Rectal smooth muscle tissue (tissue), 1 donor: ENCODE data around the gene MZF1.

Source experiments
- H3K27ac ChIP-seq: one replicate; pipeline ENCODE4 v1.7.0; 2013; ENCODE audit warnings: low read depth, low read length, inconsistent platforms
- H3K27me3 ChIP-seq: one replicate; pipeline ENCODE4 v1.7.0; 2013; ENCODE audit warnings: low read length; ENCODE audit not compliant: control insufficient read depth, insufficient read depth
- H3K36me3 ChIP-seq: one replicate; pipeline ENCODE4 v1.7.0; 2013; ENCODE audit warnings: low read length; ENCODE audit not compliant: control insufficient read depth, insufficient read depth
- H3K4me1 ChIP-seq: one replicate; pipeline ENCODE4 v1.7.0; 2013; ENCODE audit warnings: low read length; ENCODE audit not compliant: control insufficient read depth, insufficient read depth
- H3K4me3 ChIP-seq: one replicate; pipeline ENCODE4 v1.7.0; 2013; ENCODE audit warnings: low read length
- H3K9ac ChIP-seq: one replicate; pipeline ENCODE4 v1.7.0; 2013; ENCODE audit warnings: low read length

The MZF1 gene

DNA sequence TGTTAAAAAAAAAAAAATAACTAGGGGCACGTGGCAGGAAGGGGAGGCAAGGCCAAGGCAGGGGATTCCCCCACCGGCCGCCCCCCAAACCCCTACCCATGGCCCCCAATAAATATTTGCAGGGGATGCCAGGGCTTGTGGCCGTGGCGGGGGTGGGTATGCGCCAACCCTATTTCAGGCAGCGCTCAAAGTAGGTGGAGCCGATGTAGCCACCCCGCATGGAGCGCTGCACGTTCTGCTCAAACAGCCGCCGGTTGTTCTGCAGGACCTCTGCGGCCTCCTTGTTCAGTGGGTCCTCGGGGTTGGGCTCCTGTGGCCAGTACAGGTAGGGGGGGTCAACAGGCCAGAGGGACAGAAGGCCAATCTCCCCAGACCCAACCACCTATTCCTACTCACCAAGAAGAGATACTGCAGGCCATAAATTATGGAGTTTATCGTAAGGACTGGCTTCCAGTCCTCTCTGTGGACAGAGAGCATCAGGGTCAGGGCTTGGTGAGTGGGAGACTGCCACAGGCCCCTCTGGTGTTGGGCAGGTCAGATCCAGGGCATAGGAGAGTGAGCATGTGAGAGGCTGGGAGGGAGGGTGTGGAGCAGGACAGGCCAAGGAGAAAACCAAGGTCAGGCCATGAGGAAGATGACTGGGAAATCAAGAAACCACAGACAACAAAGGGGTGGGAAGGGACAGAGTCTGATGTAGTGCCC is 17.1 kb downstream of the MZF1 start:
- peaks cover 19% of the 10 kb centered on the region for H3K36me3 ChIP-seq
- H3K9ac ChIP-seq: peak overlapping the region; percentile 38
- no peaks in the 10 kb centered on the region for H3K27me3 ChIP-seq
- H3K27ac ChIP-seq: no peak overlapping the region
- no peak overlapping the region for H3K4me3 ChIP-seq
- H3K4me1 ChIP-seq: peaks cover 17% of the 10 kb centered on the region

GRCh38 chr19:58555369-58555885 is 17.7 kb downstream of the MZF1 start:
- peaks cover 17% of the 10 kb centered on the region for H3K4me1 ChIP-seq
- no peaks in the 10 kb centered on the region for H3K27me3 ChIP-seq
- H3K4me3 ChIP-seq: peak overlapping the region; percentile 89
- peak overlapping the region; percentile 50 for H3K9ac ChIP-seq
- H3K36me3 ChIP-seq: peaks cover 25% of the 10 kb centered on the region
- peak overlapping the region; percentile 92 for H3K27ac ChIP-seq

- peaks cover 17% of the 10 kb centered on the region for H3K4me1 ChIP-seq
- H3K36me3 ChIP-seq: peaks cover 32% of the 10 kb centered on the region
- H3K9ac ChIP-seq: peak within 1 kb of the TSS; percentile 89
- peak within 1 kb of the TSS; percentile 89 for H3K4me3 ChIP-seq
- H3K27ac ChIP-seq: peak within 1 kb of the TSS; percentile 92
- no peaks in the 10 kb centered on the region for H3K27me3 ChIP-seq
Observed at GRCh38 chr19:58554494-58555368, 18.4 kb downstream of the MZF1 start, which contains the start of gene CHMP2A. TSS of gene CHMP2A (minus strand) at chr19:58555105. CDS start at chr19:58554212, 893 bp downstream.

DNA sequence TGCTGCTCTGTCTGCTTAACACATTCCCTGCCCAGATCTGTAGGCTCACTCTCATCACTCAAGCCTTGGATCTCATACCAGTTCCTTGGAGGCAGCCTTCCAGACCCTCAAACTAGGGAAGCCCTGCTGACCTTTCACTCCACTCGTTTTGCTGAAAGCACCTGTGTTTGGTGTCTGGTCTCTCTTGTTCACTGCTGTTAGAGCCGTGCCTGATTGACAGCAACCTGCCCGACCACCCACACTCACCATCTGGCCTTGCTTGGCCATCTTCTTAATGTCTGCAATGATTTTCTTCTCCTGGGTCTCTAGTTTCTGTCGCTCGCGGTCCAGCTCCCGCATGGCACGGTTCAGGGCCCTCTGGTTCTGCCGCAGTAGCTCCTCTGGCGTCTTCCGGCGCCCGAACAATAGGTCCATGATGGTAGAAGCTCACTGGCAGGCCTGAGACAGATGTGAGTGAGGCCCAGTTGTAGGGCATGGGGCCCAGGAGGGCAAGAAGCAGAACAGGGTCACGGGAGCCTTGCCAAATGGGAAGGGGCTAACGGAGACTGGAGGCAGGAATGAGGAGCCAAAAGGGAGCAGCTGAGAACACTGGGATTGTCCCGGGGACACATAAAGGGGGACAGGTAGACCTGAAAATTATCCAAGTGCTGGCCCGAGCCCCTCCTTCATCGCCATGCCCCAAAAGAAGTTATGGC is 19.2 kb downstream of the MZF1 start:
- Histone ChIP-seq H3K27ac (peak overlapping the region; percentile 92), H3K4me3 (peak overlapping the region; percentile 89), H3K27me3 (no peaks in the 10 kb centered on the region), H3K4me1 (peaks cover 17% of the 10 kb centered on the region), H3K36me3 (peaks cover 40% of the 10 kb centered on the region), H3K9ac (peak overlapping the region; percentile 89)

DNA sequence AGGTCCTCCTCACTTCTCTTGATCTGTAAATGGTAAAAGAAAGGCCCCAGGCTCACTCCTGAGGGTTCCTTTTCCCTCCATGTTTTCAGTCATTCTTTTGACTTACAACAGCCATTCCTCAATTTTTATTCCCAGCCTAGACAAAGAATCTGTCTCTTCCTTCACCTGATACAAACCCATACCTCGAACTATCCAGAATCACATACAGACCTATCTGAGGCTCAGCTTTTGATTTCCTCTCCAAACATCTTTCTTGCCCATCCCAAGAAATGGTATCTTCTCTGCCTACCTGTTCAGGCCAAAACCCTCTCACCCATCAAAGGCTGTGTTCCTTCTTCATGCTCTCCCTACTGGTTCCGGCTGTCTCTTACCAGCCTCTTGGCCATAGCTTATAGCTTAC is 20.5 kb downstream of the MZF1 start:
- Histone ChIP-seq H3K4me3 (no peak overlapping the region), H3K36me3 (peaks cover 52% of the 10 kb centered on the region), H3K4me1 (peaks cover 17% of the 10 kb centered on the region), H3K9ac (no peak overlapping the region), H3K27me3 (no peaks in the 10 kb centered on the region), H3K27ac (no peak overlapping the region)

DNA sequence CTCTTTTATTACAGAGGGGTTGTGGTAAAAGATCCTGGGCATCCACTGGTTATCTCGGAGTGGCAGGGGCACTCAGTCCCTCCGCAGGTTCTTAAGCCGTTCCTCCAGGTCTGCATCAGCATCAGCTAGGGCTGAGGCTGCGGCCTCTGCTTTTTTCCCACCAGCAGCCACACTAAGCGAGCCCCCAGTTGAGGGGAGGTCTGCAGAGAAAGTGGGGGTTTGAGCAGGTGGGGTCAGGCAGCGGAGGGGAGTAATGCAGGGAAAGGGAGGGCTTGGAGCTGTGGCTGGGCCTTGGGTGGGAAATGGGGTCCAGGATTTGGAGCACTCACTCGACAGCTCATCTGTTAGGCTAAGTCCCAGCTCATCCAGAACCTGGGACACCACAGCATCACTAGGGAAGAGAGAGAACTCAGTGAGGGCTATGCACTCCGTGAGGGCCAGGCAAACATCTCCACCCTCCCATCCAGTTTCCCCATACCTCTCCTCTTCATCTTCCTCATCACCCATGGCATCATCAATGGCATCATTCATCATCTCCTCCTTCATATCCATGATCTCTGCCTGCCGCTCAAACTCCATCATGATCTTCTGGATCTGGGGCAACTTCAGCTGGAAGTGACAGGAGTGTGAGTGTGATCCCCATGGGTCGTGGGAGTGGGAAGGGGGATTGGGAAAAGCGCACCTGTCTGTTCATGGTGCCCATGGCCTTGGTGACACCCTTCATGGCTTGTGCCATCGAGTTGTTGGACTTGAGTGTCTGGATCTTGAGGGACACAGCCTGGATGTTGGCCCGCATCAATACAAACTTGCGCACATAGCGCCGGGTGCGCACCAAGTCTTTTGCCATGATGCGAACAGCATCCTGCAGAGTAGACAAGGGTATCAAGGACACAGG is 21.3 kb downstream of the MZF1 start:
- H3K27ac ChIP-seq: no peak overlapping the region
- no peak overlapping the region for H3K9ac ChIP-seq
- peaks cover 53% of the 10 kb centered on the region for H3K36me3 ChIP-seq
- H3K27me3 ChIP-seq: no peaks in the 10 kb centered on the region
- H3K4me1 ChIP-seq: peaks cover 12% of the 10 kb centered on the region
- no peak overlapping the region for H3K4me3 ChIP-seq

GRCh38 chr19:58551123-58551497 is 22.0 kb downstream of the MZF1 start:
- H3K4me1 ChIP-seq: peaks cover 17% of the 10 kb centered on the region
- H3K9ac ChIP-seq: no peak overlapping the region
- H3K4me3 ChIP-seq: no peak overlapping the region
- H3K27ac ChIP-seq: no peak overlapping the region
- H3K27me3 ChIP-seq: no peaks in the 10 kb centered on the region
- H3K36me3 ChIP-seq: peaks cover 51% of the 10 kb centered on the region

- Histone ChIP-seq H3K27ac (no peak overlapping the region), H3K4me3 (no peak overlapping the region), H3K4me1 (peaks cover 22% of the 10 kb centered on the region), H3K36me3 (peaks cover 50% of the 10 kb centered on the region), H3K9ac (no peak overlapping the region), H3K27me3 (no peaks in the 10 kb centered on the region)
Observed at GRCh38 chr19:58550362-58551122, 22.6 kb downstream of the MZF1 start.

DNA sequence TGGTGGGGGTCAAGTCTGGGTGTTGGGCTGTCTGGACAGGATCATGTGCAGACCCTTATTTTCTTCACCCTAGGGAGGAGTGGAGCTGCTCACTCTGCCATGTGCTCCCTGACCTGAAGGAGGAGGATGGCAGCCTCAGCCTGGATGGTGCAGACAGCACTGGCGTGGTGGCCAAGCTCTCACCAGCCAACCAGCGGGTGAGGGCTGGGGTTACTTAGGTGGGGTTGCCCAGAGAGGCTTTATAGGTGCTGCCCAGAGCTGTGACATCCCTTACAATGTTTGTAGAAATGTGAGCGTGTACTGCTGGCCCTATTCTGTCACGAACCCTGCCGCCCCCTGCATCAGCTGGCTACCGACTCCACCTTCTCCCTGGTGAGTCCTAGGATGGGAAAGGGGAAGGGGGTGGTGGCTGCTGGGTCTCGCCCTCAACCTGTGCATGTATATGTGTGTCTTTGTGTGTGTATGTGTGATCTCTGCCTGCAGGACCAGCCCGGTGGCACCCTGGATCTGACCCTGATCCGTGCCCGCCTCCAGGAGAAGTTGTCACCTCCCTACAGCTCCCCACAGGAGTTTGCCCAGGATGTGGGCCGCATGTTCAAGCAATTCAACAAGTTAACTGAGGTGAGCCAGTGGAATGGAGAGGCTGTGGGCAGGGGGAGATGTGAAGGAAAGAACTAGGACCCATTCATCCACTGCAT is 23.3 kb downstream of the MZF1 start:
- Histone ChIP-seq H3K4me3 (no peak overlapping the region), H3K4me1 (peaks cover 20% of the 10 kb centered on the region), H3K27ac (no peak overlapping the region), H3K9ac (no peak overlapping the region), H3K36me3 (peaks cover 50% of the 10 kb centered on the region), H3K27me3 (no peaks in the 10 kb centered on the region)

DNA sequence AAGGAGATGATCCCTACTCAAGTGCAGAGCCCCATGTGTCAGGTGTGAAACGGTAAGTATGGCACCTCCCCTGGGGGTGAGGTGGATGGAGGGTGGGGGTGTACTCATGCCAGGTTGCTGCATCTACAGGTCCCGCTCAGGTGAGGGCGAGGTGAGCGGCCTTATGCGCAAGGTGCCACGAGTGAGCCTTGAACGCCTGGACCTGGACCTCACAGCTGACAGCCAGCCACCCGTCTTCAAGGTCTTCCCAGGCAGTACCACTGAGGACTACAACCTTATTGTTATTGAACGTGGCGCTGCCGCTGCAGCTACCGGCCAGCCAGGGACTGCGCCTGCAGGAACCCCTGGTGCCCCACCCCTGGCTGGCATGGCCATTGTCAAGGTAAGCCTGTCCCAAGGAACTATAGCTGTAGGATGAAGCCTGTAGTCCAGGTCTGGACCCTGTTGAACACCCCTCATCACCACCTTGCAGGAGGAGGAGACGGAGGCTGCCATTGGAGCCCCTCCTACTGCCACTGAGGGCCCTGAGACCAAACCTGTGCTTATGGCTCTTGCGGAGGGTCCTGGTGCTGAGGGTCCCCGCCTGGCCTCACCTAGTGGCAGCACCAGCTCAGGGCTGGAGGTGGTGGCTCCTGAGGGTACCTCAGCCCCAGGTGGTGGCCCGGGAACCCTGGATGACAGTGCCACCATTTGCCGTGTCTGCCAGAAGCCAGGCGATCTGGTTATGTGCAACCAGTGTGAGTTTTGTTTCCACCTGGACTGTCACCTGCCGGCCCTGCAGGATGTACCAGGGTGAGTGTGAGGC is 24.1 kb downstream of the MZF1 start:
- Histone ChIP-seq H3K4me1 (peaks cover 16% of the 10 kb centered on the region), H3K27me3 (no peaks in the 10 kb centered on the region), H3K9ac (no peak overlapping the region), H3K36me3 (peaks cover 50% of the 10 kb centered on the region), H3K27ac (no peak overlapping the region), H3K4me3 (no peak overlapping the region)
